ENCODE results near the gene CASP12.
"Not testable (repeated sequence)": the region's sequence is repeated elsewhere in the genome, so short reads cannot be mapped to it uniquely, and the experiment has no call there.

DNA sequence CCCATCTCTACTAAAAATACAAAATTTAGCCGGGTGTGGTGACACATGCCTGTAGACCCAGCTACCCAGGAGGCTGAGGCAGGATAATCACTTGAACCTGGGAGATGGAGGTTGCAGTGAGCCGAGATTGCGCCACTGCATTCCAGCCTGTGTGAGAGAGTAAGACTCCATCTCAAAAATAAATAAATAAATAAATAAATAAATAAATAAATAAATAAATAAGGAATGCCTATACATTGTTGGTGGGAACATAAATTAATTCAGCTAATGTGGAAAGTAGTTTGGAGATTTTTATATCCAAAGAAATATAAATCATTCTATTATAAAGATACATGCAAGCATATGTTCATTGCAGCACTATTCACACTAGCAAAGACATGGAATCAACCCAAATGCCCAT is 35.8 kb upstream of the CASP12 start:
- not testable (repeated sequence) for TF ChIP-seq POLR2AphosphoS5 (IDR thresholded peaks at IDR 0.05; ENCODE audit: borderline replicate concordance, low read depth, low read length); EZH2 (IDR thresholded peaks at IDR 0.05)

Measured in SK-N-MC (cell line).